Adrenal gland (tissue), 12 donors: Measurements from ENCODE around the gene PSORS1C1. TPM values are rescaled to one million over a fixed set of nuclear protein-coding genes. Genes with fewer than 3 reads are reported as not detected.
A peak's percentile ranks its signal among the peaks of the same experiment; 100 is the strongest.

Experiments
- DNase-seq, 7 donors: peaks; one replicate each; pipeline ENCODE4 v3.0.0-alpha.2; 2019 to 2020
- H3K27ac ChIP-seq, 5 donors: fragments of 200-600 bp; sonication (generic) in 4 of 5; 1 replicate in 3 of 5; 2 replicates in 2 of 5; pipeline versions ENCODE4 v1.5.1 to v1.8.0; 2016 to 2020; ENCODE audit warnings: mild to moderate bottlenecking in 1 of 5
- H3K27me3 ChIP-seq: fragments of 200-600 bp; 2 replicates; pipeline ENCODE4 v1.8.0; 2021
- H3K36me3 ChIP-seq, 2 donors: fragments of 200-600 bp; replicated peaks in 1 of 2; 1 replicate in 1 of 2; 2 replicates in 1 of 2; pipeline versions ENCODE4 v1.5.1 to v1.8.0; 2018 to 2022
- H3K4me1 ChIP-seq, 2 donors: fragments of 200-600 bp; replicated peaks in 1 of 2; 1 replicate in 1 of 2; 2 replicates in 1 of 2; pipeline versions ENCODE4 v1.5.1 to v1.8.0; 2018 to 2021
- H3K4me3 ChIP-seq, 4 donors: fragments of 200-600 bp; sonication (generic) in 3 of 4; one replicate each; pipeline ENCODE4 v1.5.1; 2016 to 2018
- H3K9me3 ChIP-seq, 3 donors: fragments of 200-600 bp; sonication (generic) in 1 of 3; replicated peaks in 1 of 3; 1 replicate in 2 of 3; 2 replicates in 1 of 3; pipeline versions ENCODE4 v1.5.1 to v1.8.0; 2016 to 2021
- POLR2A ChIP-seq, 2 donors: fragments of 450-650 bp; IDR thresholded peaks; one replicate each; pipeline ENCODE4 v1.6.1; 2017; ENCODE audit warnings: antibody characterized with exemption in 2 of 2, mild to moderate bottlenecking in 2 of 2, moderate library complexity in 1 of 2
- WGBS, 4 donors: extraction: QIAGEN DNeasy Blood & Tissue Kit in 2 of 4; methylation state at CpG; one replicate each; pipeline versions ENCODE4 v1.1.5 to v1.1.7; 2013 to 2017; 5-methylcytosine and 5-hydroxymethylcytosine counted together
- intact Hi-C, 2 donors: fragments of 100-400 bp; cut with DNase I; formaldehyde crosslinking; loops; one replicate each; pipeline versions ENCODE4 v1.14.1 to v1.15.0; 2022 to 2023
- polyA plus RNA-seq, 3 donors: library from polyadenylated mRNA; stranded (reverse); fragments of 200-250 nt in 2 of 3; fragments of 350-450 nt in 1 of 3; fragmentation: Illumina TruSeq in 1 of 3; extraction: RNeasy Lipid Tissue Mini Kit (QIAGEN cat#74804) in 1 of 3; gene quantifications; one replicate each; pipeline ENCODE4 v1.2.3, GENCODE V29; 2013 to 2014
- total RNA-seq, 9 donors: library from RNA; depleted of rRNA in 4 of 9; stranded (reverse); fragments of >200 nt in 4 of 9; fragments of 120-200 nt in 1 of 9; fragmentation: NEBNext Ultra II Directional in 1 of 9; extraction: Animal tissue kit (Norgen Biotek cat#: 25700) in 1 of 9; gene quantifications; one replicate each; pipeline versions ENCODE4 v1.1.0 to v1.2.4, GENCODE V29; 2013 to 2023
- TF ChIP-seq, protein P1 (sequence below), 6 experiments: fragments of 450-650 bp in 4 of 6; fragments of 200-600 bp in 2 of 6; sonication (generic) in 1 of 6; IDR thresholded peaks; 1 replicate in 5 of 6; 2 replicates in 1 of 6; pipeline versions ENCODE4 v1.5.1 to v1.8.0; 2016 to 2021; ENCODE audit warnings: antibody characterized with exemption in 6 of 6, mild to moderate bottlenecking in 2 of 6, moderate library complexity in 1 of 6
- donor health status: healthy with polysubstance abuse.
- donor health status: Bipolar disorder and iron deficiency.
- donor health status: DM: yes; HTN: yes; CAD: no.
- donor health status: DM: no; HTN: no; CAD: no.
- donor health status: DM: no; HTN: no; CAD: no.
- donor health status: DM: yes; HTN: yes; CAD: no.

PSORS1C1 gene
- total and polyA plus RNA-seq, 12 donors, result 0.06 to 5.1 (median 0.61) TPM

DNA sequence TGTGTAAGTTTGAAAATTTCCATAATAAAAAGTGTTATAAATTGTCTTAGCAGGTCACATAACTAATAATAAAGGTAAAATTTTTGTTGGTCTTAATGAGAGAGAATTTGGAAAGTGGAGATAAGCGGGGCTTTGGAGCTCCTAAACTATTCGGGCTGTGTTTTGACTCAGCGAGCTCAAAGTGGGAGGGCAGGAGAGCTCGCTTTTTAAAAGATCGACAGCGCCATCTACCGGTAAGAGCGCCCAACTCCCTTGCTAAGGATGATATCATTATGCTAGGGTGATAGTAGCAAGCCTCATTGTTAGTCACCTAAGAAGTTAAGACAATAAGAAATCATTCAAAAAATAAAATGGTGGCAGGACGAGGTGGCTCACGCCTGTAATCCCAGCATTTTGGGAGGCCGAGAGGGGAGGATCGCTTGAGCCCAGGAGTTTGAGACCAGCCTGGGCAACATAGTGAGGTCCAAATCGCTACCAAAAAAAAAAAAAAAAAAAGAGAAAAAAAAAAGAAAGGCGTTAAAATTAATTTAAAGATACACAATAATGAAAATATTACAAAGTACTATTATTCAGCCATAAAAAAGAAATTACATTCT is 27.0 kb upstream of the PSORS1C1 start:
- no peak for TF ChIP-seq POLR2A (IDR thresholded peaks at IDR 0.05)
- TF ChIP-seq, protein P1, sequence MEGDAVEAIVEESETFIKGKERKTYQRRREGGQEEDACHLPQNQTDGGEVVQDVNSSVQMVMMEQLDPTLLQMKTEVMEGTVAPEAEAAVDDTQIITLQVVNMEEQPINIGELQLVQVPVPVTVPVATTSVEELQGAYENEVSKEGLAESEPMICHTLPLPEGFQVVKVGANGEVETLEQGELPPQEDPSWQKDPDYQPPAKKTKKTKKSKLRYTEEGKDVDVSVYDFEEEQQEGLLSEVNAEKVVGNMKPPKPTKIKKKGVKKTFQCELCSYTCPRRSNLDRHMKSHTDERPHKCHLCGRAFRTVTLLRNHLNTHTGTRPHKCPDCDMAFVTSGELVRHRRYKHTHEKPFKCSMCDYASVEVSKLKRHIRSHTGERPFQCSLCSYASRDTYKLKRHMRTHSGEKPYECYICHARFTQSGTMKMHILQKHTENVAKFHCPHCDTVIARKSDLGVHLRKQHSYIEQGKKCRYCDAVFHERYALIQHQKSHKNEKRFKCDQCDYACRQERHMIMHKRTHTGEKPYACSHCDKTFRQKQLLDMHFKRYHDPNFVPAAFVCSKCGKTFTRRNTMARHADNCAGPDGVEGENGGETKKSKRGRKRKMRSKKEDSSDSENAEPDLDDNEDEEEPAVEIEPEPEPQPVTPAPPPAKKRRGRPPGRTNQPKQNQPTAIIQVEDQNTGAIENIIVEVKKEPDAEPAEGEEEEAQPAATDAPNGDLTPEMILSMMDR (IDR thresholded peaks at IDR 0.05), result peak; percentile 63 to 80 (median 78)
- WGBS, 4 donors, result 12% methylated on average over 14 of the region's 14 CpGs
- Histone ChIP-seq H3K27ac (no peak overlapping the region), H3K9me3 (no peaks in the 10 kb centered on the region), H3K4me1 (no peaks in the 10 kb centered on the region), H3K4me3 (no peak overlapping the region), H3K36me3 (no peaks in the 10 kb centered on the region), H3K27me3 (no peaks in the 10 kb centered on the region)
- peak; percentile 69 to 95 (median 89) for DNase-seq
- intact Hi-C loops, result no loop called here

DNA sequence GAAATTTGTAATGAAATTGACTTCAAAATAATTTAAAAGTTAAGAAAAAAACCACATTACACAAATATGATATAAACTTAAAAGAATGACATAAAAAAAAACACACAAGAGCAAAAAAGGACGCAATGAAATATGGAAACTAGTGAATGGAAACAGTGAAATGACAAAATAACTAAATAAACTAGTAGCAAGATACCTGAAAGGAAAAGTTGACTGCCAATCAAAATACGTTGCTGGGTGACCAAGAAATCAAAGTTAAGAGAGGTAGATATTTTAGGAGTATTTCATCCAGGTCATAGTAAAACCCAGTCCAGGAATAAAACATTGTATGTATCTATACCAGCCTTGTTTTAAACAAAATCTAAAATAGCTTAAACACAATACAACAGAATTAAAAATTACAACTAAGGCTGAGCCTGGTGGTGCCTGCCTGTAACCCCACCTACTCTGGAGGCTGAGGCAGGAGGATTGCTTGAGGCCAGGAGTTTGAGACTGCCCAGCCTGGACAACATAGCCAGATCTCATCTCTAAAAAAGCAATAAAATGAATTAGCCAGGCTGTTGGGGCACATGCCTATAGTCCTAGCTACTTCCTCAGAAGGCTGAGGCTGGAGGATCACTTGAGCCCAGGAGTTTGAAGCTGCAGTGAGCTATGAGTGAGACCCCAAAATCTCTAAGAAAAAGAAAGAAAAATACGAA is 24.2 kb upstream of the PSORS1C1 start:
- intact Hi-C loops, result no loop called here
- H3K9me3 ChIP-seq, result no peaks in the 10 kb centered on the region

DNA sequence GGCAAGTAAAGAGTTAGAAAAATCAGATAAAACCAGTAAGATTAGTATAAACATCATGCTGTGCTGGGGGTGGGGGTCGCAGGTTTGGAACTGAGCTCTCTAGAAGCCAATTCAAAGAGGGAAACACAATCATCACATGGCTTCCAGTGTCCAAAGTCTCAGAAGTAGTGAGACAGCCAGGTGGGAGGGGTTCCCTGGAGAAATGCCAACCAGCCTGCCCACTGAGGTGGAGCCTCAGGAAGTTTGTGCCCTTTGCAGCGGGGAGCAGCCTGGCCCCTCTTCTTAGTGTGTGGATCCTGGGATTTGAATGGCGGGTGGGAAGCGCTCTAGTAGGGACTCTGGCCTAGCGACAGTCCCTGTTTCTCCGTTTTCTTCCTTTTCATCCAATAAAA is 23.6 kb upstream of the PSORS1C1 start:
- 85 to 97% (median 92%) methylated on average over 6 of the region's 6 CpGs for WGBS, 4 donors
- no peak overlapping the region for H3K27ac ChIP-seq
- H3K4me3 ChIP-seq, result no peak overlapping the region
- intact Hi-C loops, result no loop called here
- no peak for DNase-seq
- no peak for TF ChIP-seq POLR2A (IDR thresholded peaks at IDR 0.05)
- TF ChIP-seq, protein P1 (IDR thresholded peaks at IDR 0.05), result no peak
- H3K36me3 ChIP-seq, result no peaks in the 10 kb centered on the region
- H3K27me3 ChIP-seq, result no peaks in the 10 kb centered on the region
- no peaks in the 10 kb centered on the region for H3K9me3 ChIP-seq
- peaks cover 0 to 4% of the 10 kb centered on the region in 2 donors for H3K4me1 ChIP-seq

More for the DNA sequence above, 24.2 kb upstream of the PSORS1C1 start:
- WGBS, 4 donors, result 83 to 86% (median 84%) methylated on average over 3 of the region's 3 CpGs
- no peak for DNase-seq
- H3K27ac ChIP-seq, result no peak overlapping the region
- no peaks in the 10 kb centered on the region for H3K27me3 ChIP-seq
- H3K4me1 ChIP-seq, result peaks cover 0 to 4% of the 10 kb centered on the region in 2 donors
- H3K36me3 ChIP-seq, result no peaks in the 10 kb centered on the region
- H3K4me3 ChIP-seq, result no peak overlapping the region
- no peak for TF ChIP-seq POLR2A (IDR thresholded peaks at IDR 0.05)
- TF ChIP-seq, protein P1 (IDR thresholded peaks at IDR 0.05), result no peak

DNA sequence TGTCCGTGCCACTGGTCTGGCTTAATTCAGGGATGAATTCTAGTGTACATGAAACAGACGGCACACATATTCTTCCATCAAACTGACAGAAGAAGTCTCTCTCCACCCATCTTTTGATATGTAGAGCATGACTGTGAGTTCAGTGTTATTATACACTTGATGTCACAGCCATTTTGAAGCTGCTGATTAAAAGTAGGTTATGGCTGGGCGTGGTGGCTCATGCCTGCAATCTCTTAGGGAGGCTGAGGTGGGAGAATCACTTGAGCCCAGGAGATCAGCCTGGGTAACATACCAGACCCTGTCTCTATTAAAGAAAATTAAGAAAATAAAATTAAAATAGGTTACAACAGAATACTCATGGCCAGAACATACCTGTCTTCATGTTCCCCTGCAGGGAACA is 22.9 kb upstream of the PSORS1C1 start:
- intact Hi-C loops, result no loop called here
- H3K9me3 ChIP-seq, result no peaks in the 10 kb centered on the region
- no peak overlapping the region for H3K27ac ChIP-seq
- no peak overlapping the region for H3K4me3 ChIP-seq
- peaks cover 0 to 4% of the 10 kb centered on the region in 2 donors for H3K4me1 ChIP-seq
- no peaks in the 10 kb centered on the region for H3K27me3 ChIP-seq
- H3K36me3 ChIP-seq, result no peaks in the 10 kb centered on the region
- 37 to 68% (median 46%) methylated on average over 3 of the region's 3 CpGs for WGBS, 4 donors
- TF ChIP-seq POLR2A (IDR thresholded peaks at IDR 0.05), result no peak
- TF ChIP-seq, protein P1 (IDR thresholded peaks at IDR 0.05), result no peak
- DNase-seq, result no peak
